Gastrocnemius medialis (tissue), 4 donors: ENCODE data around the gene OR13C9. TPM values are rescaled to one million over a fixed set of nuclear protein-coding genes. Genes with fewer than 3 reads are reported as not detected.

Experiments
- ATAC-seq, 2 donors: fragments of 150-250 bp; one replicate each; pipeline ENCODE4 v1.9.1; 2016
- DNase-seq, 2 donors: peaks; one replicate each; pipeline ENCODE4 v3.0.0-alpha.2; 2019
- H3K27ac ChIP-seq, 4 donors: fragments of 200-600 bp; sonication (generic); 1 replicate in 1 of 4; 2 replicates in 3 of 4; pipeline ENCODE4 v1.5.1; 2016 to 2018; ENCODE audit warnings: mild to moderate bottlenecking in 2 of 4, moderate library complexity in 1 of 4
- H3K27me3 ChIP-seq, 3 donors: fragments of 200-600 bp; sonication (generic) in 2 of 3; 1 replicate in 1 of 3; 2 replicates in 2 of 3; pipeline versions ENCODE4 v1.5.1 to v1.6.0; 2016 to 2019; ENCODE audit warnings: mild to moderate bottlenecking in 1 of 3, moderate library complexity in 1 of 3
- H3K36me3 ChIP-seq, 2 donors: fragments of 200-600 bp; sonication (generic) in 1 of 2; one replicate each; pipeline ENCODE4 v1.5.1; 2017 to 2018
- H3K4me1 ChIP-seq, 2 donors: fragments of 200-600 bp; sonication (generic) in 1 of 2; one replicate each; pipeline ENCODE4 v1.5.1; 2016 to 2017; ENCODE audit warnings: mild to moderate bottlenecking in 2 of 2
- H3K4me3 ChIP-seq, 4 donors: fragments of 200-600 bp; sonication (generic) in 3 of 4; 1 replicate in 1 of 4; 2 replicates in 3 of 4; pipeline ENCODE4 v1.5.1; 2016 to 2019; ENCODE audit warnings: mild to moderate bottlenecking in 2 of 4
- H3K9me3 ChIP-seq, 3 donors: fragments of 200-600 bp; sonication (generic) in 2 of 3; 1 replicate in 1 of 3; 2 replicates in 2 of 3; pipeline ENCODE4 v1.5.1; 2016 to 2019
- CTCF ChIP-seq, 5 experiments: fragments of 450-650 bp in 3 of 5; fragments of 200-600 bp in 2 of 5; sonication (generic) in 2 of 5; IDR thresholded peaks in 4 of 5; conservative IDR thresholded peaks in 1 of 5; 1 replicate in 4 of 5; 2 replicates in 1 of 5; pipeline ENCODE4 v1.5.1; 2016 to 2019; ENCODE audit warnings: antibody characterized with exemption in 5 of 5, mild to moderate bottlenecking in 3 of 5, moderate library complexity in 3 of 5
- POLR2A ChIP-seq, 2 donors: fragments of 450-650 bp; IDR thresholded peaks; one replicate each; pipeline ENCODE4 v1.6.1; 2017; ENCODE audit warnings: antibody characterized with exemption in 2 of 2, mild to moderate bottlenecking in 2 of 2, moderate library complexity in 2 of 2
- in situ Hi-C, 4 donors: fragments of 200-750 bp; cut with MboI; loops; one replicate each; pipeline versions ENCODE4 v1.15.0 to v1.8.0; 2017; ENCODE audit warnings: low sequenced_read_pairs in 4 of 4
- intact Hi-C: fragments of 100-400 bp; cut with DNase I; formaldehyde crosslinking; loops from one replicate; pipeline ENCODE4 v1.15.1; 2023; ENCODE audit warnings: low total_unique reads
- total RNA-seq, 4 donors: library from RNA; depleted of rRNA; stranded (reverse); fragments of >200 nt; gene quantifications; one replicate each; pipeline versions ENCODE4 v1.1.0 to v1.2.3, GENCODE V29; 2016

Gene OR13C9
- total RNA-seq, 4 donors from 2014 or later = not detected

DNA sequence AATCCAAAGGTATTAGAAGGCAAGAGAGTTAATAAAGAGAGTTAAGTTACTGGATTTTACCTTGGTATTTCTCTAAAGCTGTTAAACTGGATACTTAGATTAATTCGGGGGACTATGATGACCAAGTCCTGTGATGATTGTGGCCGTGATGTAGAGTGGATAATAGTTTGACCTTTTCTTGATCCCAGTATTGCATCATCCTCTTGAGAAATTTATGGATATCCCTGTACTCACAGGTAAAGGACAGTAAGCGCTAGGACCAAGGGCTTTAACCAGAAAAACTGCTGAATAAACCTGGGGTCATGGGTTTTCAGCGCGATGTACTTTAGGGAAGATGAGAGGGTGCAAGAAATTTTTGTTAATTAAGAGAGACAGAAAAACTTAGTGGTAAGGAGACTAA is 40.7 kb downstream of the OR13C9 start:
- Histone ChIP-seq H3K27me3 (no peaks in the 10 kb centered on the region), H3K4me1 (no peaks in the 10 kb centered on the region), H3K9me3 (no peaks in the 10 kb centered on the region), H3K36me3 (no peaks in the 10 kb centered on the region), H3K4me3 (no peak overlapping the region), H3K27ac (no peak overlapping the region)
- no peak for TF ChIP-seq CTCF (IDR thresholded peaks at IDR 0.05 in 4 of 5, conservative IDR thresholded peaks at IDR 0.05 in 1 of 5)
- no peak for TF ChIP-seq POLR2A (IDR thresholded peaks at IDR 0.05)
- no peak for ATAC-seq
- no peak for DNase-seq
- intact Hi-C loops (no loop called here), in situ Hi-C loops (no loop called here)

DNA sequence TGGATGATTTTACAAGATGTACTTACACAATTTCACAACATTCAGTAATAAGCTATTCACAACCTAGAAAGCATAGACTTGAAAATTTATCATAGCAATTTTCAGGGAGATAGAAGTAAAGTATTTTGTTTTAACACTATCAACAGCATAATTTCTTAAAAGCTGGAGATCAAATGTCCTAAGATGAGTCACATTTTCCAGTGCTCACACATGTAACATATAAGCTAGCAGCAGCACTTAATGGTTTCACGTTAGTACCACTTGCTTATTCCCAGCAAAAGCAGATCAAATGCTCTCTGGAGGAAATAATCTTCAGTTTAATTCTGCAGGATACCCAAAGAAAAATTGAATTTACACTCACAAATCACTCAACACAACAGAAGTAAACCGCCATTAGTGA is 42.5 kb downstream of the OR13C9 start:
- no peak for ATAC-seq
- Histone ChIP-seq H3K27ac (no peak overlapping the region), H3K36me3 (no peaks in the 10 kb centered on the region), H3K4me1 (no peaks in the 10 kb centered on the region), H3K27me3 (no peaks in the 10 kb centered on the region), H3K4me3 (no peak overlapping the region), H3K9me3 (no peaks in the 10 kb centered on the region)
- in situ Hi-C loops (no loop called here), intact Hi-C loops (no loop called here)
- TF ChIP-seq CTCF (IDR thresholded peaks at IDR 0.05 in 4 of 5, conservative IDR thresholded peaks at IDR 0.05 in 1 of 5) = no peak
- no peak for TF ChIP-seq POLR2A (IDR thresholded peaks at IDR 0.05)
- no peak for DNase-seq

GRCh38 chr9:104572612-104573011 is 45.4 kb downstream of the OR13C9 start:
- DNase-seq = no peak
- no peak for TF ChIP-seq POLR2A (IDR thresholded peaks at IDR 0.05)
- TF ChIP-seq CTCF (IDR thresholded peaks at IDR 0.05 in 4 of 5, conservative IDR thresholded peaks at IDR 0.05 in 1 of 5) = no peak
- no peaks in the 10 kb centered on the region for H3K4me1 ChIP-seq
- no peaks in the 10 kb centered on the region for H3K27me3 ChIP-seq
- no peak overlapping the region for H3K4me3 ChIP-seq
- no peak for ATAC-seq
- in situ Hi-C loops (no loop called here), intact Hi-C loops (no loop called here)
- H3K36me3 ChIP-seq = no peaks in the 10 kb centered on the region
- H3K9me3 ChIP-seq = no peaks in the 10 kb centered on the region
- H3K27ac ChIP-seq = no peak overlapping the region

GRCh38 chr9:104568868-104569267 is 49.1 kb downstream of the OR13C9 start, which contains the start of gene OR13C8:
Gene OR13C8 (plus strand): TSS chr9:104569168. CDS start chr9:104569168, 0 bp downstream.
- no peaks in the 10 kb centered on the region for H3K9me3 ChIP-seq
- in situ Hi-C loops = no loop called here

More at GRCh38 chr9:104568868-104569267, 49.1 kb downstream of the OR13C9 start, which contains the start of gene OR13C8:
- no peaks in the 10 kb centered on the region for H3K27me3 ChIP-seq
- no peak for DNase-seq
- no peak for TF ChIP-seq CTCF (IDR thresholded peaks at IDR 0.05 in 4 of 5, conservative IDR thresholded peaks at IDR 0.05 in 1 of 5)
- no peak for TF ChIP-seq POLR2A (IDR thresholded peaks at IDR 0.05)
- H3K27ac ChIP-seq = no peak within 1 kb of the TSS
- H3K4me1 ChIP-seq = no peaks in the 10 kb centered on the region
- no peak within 1 kb of the TSS for H3K4me3 ChIP-seq
- no peak for ATAC-seq
- no peaks in the 10 kb centered on the region for H3K36me3 ChIP-seq
- intact Hi-C loops = no loop called here

Other genes starting within 250 kb of the OR13C9 start
- gene OR13F1, start 113.9 kb downstream of the OR13C9 start, total RNA-seq = not detected
- not detected for gene OR13C4, start 91.0 kb downstream of the OR13C9 start, total RNA-seq
- not detected for gene OR13C3, start 81.3 kb downstream of the OR13C9 start, total RNA-seq
- gene OR13C8, start 49.0 kb downstream of the OR13C9 start, total RNA-seq = not detected
- not detected for gene OR13C5, start 18.8 kb downstream of the OR13C9 start, total RNA-seq
- not detected for gene OR13C2, start 12.6 kb downstream of the OR13C9 start, total RNA-seq
- not detected for gene OR13D1, start 76.3 kb upstream of the OR13C9 start, total RNA-seq
- gene NIPSNAP3A, start 129.5 kb upstream of the OR13C9 start, total RNA-seq = 10 to 100 TPM in 1 of 4 donors, 1 to 10 TPM in 3; 5.9 to 17.2 (median 6.9) TPM
- gene NIPSNAP3B, start 145.9 kb upstream of the OR13C9 start, total RNA-seq = 10 to 100 TPM in 3 of 4 donors, 1 to 10 TPM in 1; 1.9 to 19.1 (median 13.9) TPM